Loucy (cell line): ENCODE data around the gene CASK.

Source experiments
- EZH2phosphoT487 ChIP-seq: fragments of 200-600 bp; IDR thresholded peaks from 2 replicates; pipeline ENCODE4 v1.6.1; 2018; ENCODE audit warnings: antibody characterized with exemption, mild to moderate bottlenecking, moderate library complexity, borderline replicate concordance
- TF ChIP-seq, protein P1 (sequence below): fragments of 200-600 bp; sonication (generic); conservative IDR thresholded peaks from 2 replicates; pipeline ENCODE4 v1.5.1; 2014; ENCODE audit warnings: mild to moderate bottlenecking, antibody characterized with exemption, low read length

DNA sequence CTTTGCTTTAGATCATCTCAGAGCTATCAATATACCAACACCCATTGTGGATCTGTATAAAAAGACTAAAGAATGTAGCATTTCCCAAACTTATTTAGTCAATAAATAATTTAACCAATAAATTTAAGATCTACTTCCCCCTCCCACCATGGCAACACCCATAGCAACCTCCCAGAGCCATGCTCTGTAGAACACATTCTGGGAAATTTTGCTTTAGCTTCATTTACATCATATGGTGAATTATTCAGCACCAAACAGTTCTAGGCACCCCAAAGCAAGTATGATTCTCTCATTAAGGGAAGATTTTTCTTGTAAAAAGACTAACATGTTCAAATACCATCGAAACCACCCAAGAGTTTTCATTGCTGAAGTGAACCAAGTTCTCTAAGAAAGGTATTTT lies 315.1 kb downstream of the CASK start:
- TF ChIP-seq, protein P1, sequence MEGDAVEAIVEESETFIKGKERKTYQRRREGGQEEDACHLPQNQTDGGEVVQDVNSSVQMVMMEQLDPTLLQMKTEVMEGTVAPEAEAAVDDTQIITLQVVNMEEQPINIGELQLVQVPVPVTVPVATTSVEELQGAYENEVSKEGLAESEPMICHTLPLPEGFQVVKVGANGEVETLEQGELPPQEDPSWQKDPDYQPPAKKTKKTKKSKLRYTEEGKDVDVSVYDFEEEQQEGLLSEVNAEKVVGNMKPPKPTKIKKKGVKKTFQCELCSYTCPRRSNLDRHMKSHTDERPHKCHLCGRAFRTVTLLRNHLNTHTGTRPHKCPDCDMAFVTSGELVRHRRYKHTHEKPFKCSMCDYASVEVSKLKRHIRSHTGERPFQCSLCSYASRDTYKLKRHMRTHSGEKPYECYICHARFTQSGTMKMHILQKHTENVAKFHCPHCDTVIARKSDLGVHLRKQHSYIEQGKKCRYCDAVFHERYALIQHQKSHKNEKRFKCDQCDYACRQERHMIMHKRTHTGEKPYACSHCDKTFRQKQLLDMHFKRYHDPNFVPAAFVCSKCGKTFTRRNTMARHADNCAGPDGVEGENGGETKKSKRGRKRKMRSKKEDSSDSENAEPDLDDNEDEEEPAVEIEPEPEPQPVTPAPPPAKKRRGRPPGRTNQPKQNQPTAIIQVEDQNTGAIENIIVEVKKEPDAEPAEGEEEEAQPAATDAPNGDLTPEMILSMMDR, result no peak
- TF ChIP-seq EZH2phosphoT487, result no peak
